ENCODE results near the gene SEPTIN5.

Gene SEPTIN5

GRCh38 chr22:19715188-19715930 is 1.1 kb downstream of the SEPTIN5 start:
- peak overlapping the region; percentile 72 for H3K4me3 ChIP-seq (ENCODE audit: low read depth, low read length)
- TF ChIP-seq CTCF (IDR thresholded peaks at IDR 0.05; ENCODE audit: control insufficient read depth, extremely low read depth, insufficient read depth): no peak
- DNase-seq (ENCODE audit: low read depth): no peak

GRCh38 chr22:19716041-19716828 is 1.9 kb downstream of the SEPTIN5 start:
- no peak for TF ChIP-seq CTCF (IDR thresholded peaks at IDR 0.05; ENCODE audit: control insufficient read depth, extremely low read depth, insufficient read depth)
- H3K4me3 ChIP-seq (ENCODE audit: low read depth, low read length): no peak overlapping the region
- no peak for DNase-seq (ENCODE audit: low read depth)

- H3K4me3 ChIP-seq (ENCODE audit: low read depth, low read length): no peak overlapping the region
- DNase-seq (ENCODE audit: low read depth): no peak
- no peak for TF ChIP-seq CTCF (IDR thresholded peaks at IDR 0.05; ENCODE audit: control insufficient read depth, extremely low read depth, insufficient read depth)
Measured at GRCh38 chr22:19716829-19717105, 2.5 kb downstream of the SEPTIN5 start.

- no peak overlapping the region for H3K4me3 ChIP-seq (ENCODE audit: low read depth, low read length)
- DNase-seq (ENCODE audit: low read depth): no peak
- TF ChIP-seq CTCF (IDR thresholded peaks at IDR 0.05; ENCODE audit: control insufficient read depth, extremely low read depth, insufficient read depth): no peak
Measured at GRCh38 chr22:19717181-19717580, 2.9 kb downstream of the SEPTIN5 start.

- DNase-seq (ENCODE audit: low read depth): no peak
- peak overlapping the region; percentile 51 for H3K4me3 ChIP-seq (ENCODE audit: low read depth, low read length)
- peak; percentile 79 for TF ChIP-seq CTCF (IDR thresholded peaks at IDR 0.05; ENCODE audit: control insufficient read depth, extremely low read depth, insufficient read depth)
Measured at GRCh38 chr22:19717691-19718455, 3.6 kb downstream of the SEPTIN5 start.

GRCh38 chr22:19718456-19719049 is 4.2 kb downstream of the SEPTIN5 start:
- no peak for TF ChIP-seq CTCF (IDR thresholded peaks at IDR 0.05; ENCODE audit: control insufficient read depth, extremely low read depth, insufficient read depth)
- no peak for DNase-seq (ENCODE audit: low read depth)

More at GRCh38 chr22:19718456-19719049, 4.2 kb downstream of the SEPTIN5 start:
- H3K4me3 ChIP-seq (ENCODE audit: low read depth, low read length): peak overlapping the region; percentile 51
